HepG2 (cell line): ENCODE measurements around the gene NRIP2. TPM values are rescaled to one million over a fixed set of nuclear protein-coding genes. Genes with fewer than 3 reads are reported as not detected.

ENCODE experiments used
- ARNT ChIP-seq: fragments of 450-650 bp; IDR thresholded peaks from 2 replicates; pipeline ENCODE4 v1.6.1; 2017
- CREM ChIP-seq, 2 experiments: sonication (generic) in 1 of 2; formaldehyde crosslinking in 1 of 2; IDR thresholded peaks; 2 replicates each; pipeline versions ENCODE4 v1.4.0 to v1.6.1; 2016 to 2020; ENCODE audit warnings: antibody characterized with exemption in 1 of 2, mild to moderate bottlenecking in 1 of 2, missing genetic modification reagents in 1 of 2
- HNRNPK ChIP-seq: fragments of 200-400 bp; formaldehyde crosslinking; IDR thresholded peaks from 2 replicates; pipeline ENCODE4 v1.6.1; 2018; ENCODE audit warnings: low read length, low read depth, moderate library complexity, mild to moderate bottlenecking; ENCODE audit not compliant: poor library complexity, severe bottlenecking
- KLF13 ChIP-seq: sonication (generic); formaldehyde crosslinking; IDR thresholded peaks from 2 replicates; pipeline ENCODE4 v1.4.0; 2020; ENCODE audit warnings: mild to moderate bottlenecking, missing genetic modification reagents
- MBNL3 ChIP-seq: fragments of 250-450 bp; sonication (Bioruptor Pico); conservative IDR thresholded peaks from 2 replicates; pipeline ENCODE4 v1.8.0; 2022; ENCODE audit warnings: mild to moderate bottlenecking, inconsistent platforms
- MIER3 ChIP-seq: IDR thresholded peaks from 2 replicates; pipeline ENCODE4 v1.6.1; 2016; ENCODE audit warnings: missing compliant biosample characterization, borderline replicate concordance
- NFE2 ChIP-seq: sonication (generic); formaldehyde crosslinking; IDR thresholded peaks from 2 replicates; pipeline ENCODE4 v1.4.0; 2020; ENCODE audit warnings: missing genetic modification reagents
- NFYC ChIP-seq: IDR thresholded peaks from 2 replicates; pipeline ENCODE4 v1.6.1; 2016; ENCODE audit warnings: missing genetic modification reagents, missing compliant biosample characterization
- ZNF3 ChIP-seq: IDR thresholded peaks from 2 replicates; pipeline ENCODE4 v1.7.0; 2017; ENCODE audit warnings: inconsistent platforms
- ZNF329 ChIP-seq: sonication (generic); formaldehyde crosslinking; IDR thresholded peaks from 2 replicates; pipeline ENCODE4 v1.9.0; 2021; ENCODE audit warnings: low read depth, mild to moderate bottlenecking, missing genetic modification reagents
- ZNF558 ChIP-seq: sonication (generic); formaldehyde crosslinking; IDR thresholded peaks from 2 replicates; pipeline ENCODE4 v1.9.0; 2022; ENCODE audit warnings: mild to moderate bottlenecking, missing genetic modification reagents, borderline replicate concordance
- ZNF614 ChIP-seq: IDR thresholded peaks from 2 replicates; pipeline ENCODE4 v1.6.1; 2018; ENCODE audit warnings: missing biosample characterization, missing genetic modification reagents, inconsistent platforms, borderline replicate concordance
- ZNF747 ChIP-seq: sonication (generic); formaldehyde crosslinking; IDR thresholded peaks from 2 replicates; pipeline ENCODE4 v1.8.1; 2023; ENCODE audit warnings: missing genetic modification reagents, mild to moderate bottlenecking, borderline replicate concordance
- ZNF883 ChIP-seq: sonication (generic); formaldehyde crosslinking; IDR thresholded peaks from 2 replicates; pipeline ENCODE4 v1.5.1; 2020; ENCODE audit warnings: mild to moderate bottlenecking, missing genetic modification reagents; ENCODE audit errors: not compliant biosample characterization
- polyA plus RNA-seq, 8 experiments: library from polyadenylated mRNA; depleted of rRNA in 3 of 8; stranded (reverse) in 7 of 8; unstranded in 1 of 8; fragments of >200 nt; fragmentation: Illumina TruSeq in 4 of 8; extraction: Trizol in 4 of 8; gene quantifications; 2 replicates each; pipeline versions ENCODE4 v1.2.1 to v1.2.3, GENCODE V29; 2011 to 2016; ENCODE audit warnings: low read depth in 4 of 8, missing spikeins in 1 of 8, mixed read lengths in 1 of 8; ENCODE audit not compliant: insufficient read depth in 1 of 8
- total RNA-seq, 5 experiments: library from RNA; depleted of rRNA; stranded (reverse); fragments of >200 nt; fragmentation: Illumina TruSeq; extraction: Trizol; gene quantifications; 2 replicates each; pipeline ENCODE4 v1.2.3, GENCODE V29; 2016; ENCODE audit warnings: low read depth in 1 of 5
- TF ChIP-seq, protein P1 (sequence below): sonication (generic); formaldehyde crosslinking; IDR thresholded peaks from 2 replicates; pipeline ENCODE4 v1.8.1; 2023; ENCODE audit warnings: missing genetic modification reagents, mild to moderate bottlenecking, borderline replicate concordance
- TF ChIP-seq, protein P2 (sequence below): sonication (generic); formaldehyde crosslinking; conservative IDR thresholded peaks from 2 replicates; pipeline ENCODE4 v1.8.0; 2022; ENCODE audit warnings: mild to moderate bottlenecking, moderate library complexity, missing genetic modification reagents
- TF ChIP-seq, protein P3 (sequence below): sonication (generic); formaldehyde crosslinking; IDR thresholded peaks from 2 replicates; pipeline ENCODE4 v1.4.0; 2020; ENCODE audit warnings: missing genetic modification reagents
- TF ChIP-seq, protein P4 (sequence below): sonication (generic); formaldehyde crosslinking; IDR thresholded peaks from 2 replicates; pipeline ENCODE4 v1.8.0; 2022; ENCODE audit warnings: mild to moderate bottlenecking, missing genetic modification reagents; ENCODE audit not compliant: insufficient replicate concordance
- TF ChIP-seq, protein P5 (sequence below): sonication (generic); formaldehyde crosslinking; conservative IDR thresholded peaks from 2 replicates; pipeline ENCODE4 v1.8.0; 2022; ENCODE audit warnings: low read depth, missing genetic modification reagents

NRIP2 gene
- total and polyA plus RNA-seq, 2 of the 13 experiments (the other 11 are each of a cell fraction or from before 2014, with no cell fraction given), result not detected

DNA sequence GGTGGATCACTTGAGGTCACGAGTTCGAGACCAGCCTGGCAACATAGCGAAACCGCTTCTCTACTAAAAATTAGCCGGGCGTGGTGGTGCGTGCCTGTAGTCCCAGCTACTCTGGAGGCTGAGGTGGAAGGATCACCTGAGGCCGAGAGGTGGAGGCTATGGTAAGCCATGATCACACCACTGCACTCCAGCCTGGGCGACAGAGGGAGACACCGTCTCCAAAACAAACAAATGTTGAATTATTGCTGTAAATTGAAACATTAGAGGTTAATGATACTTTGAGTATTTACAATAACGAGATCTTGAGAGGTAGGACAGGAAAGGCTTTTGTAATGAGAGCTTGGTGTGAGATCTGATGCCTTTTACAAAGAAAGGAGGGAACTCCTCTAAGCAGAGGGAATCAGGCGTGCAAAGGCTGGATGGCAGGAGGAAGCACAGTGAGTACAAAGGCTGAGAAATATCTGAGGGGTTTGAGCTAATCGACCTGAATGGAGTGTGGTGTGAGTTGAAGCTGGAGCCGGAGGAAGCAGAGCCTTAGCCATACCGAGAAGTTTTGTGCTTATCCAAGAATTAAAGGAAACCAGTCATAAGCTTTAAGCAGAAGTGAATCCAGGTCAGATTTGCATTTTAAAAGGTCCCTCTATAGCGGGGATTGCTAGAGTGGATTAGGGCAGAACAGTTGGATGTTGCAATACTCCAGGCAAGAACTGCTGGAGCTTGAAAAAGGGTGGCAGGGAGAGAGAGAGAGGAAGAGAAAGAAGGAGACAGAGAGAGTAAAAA is 43.3 kb upstream of the NRIP2 start (continued):
- TF ChIP-seq ZNF747 (CRISPR knock-in tag), result no peak
- TF ChIP-seq ZNF883, result no peak
- no peak for TF ChIP-seq KLF13 (CRISPR knock-in tag)
- TF ChIP-seq, protein P1, sequence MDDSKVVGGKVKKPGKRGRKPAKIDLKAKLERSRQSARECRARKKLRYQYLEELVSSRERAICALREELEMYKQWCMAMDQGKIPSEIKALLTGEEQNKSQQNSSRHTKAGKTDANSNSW (CRISPR knock-in tag), result no peak
- no peak for TF ChIP-seq ZNF329 (CRISPR knock-in tag)
- TF ChIP-seq ZNF558 (CRISPR knock-in tag), result no peak
- TF ChIP-seq ZNF3 (CRISPR knock-in tag), result no peak
- TF ChIP-seq MBNL3 (CRISPR knock-in tag), result no peak
- TF ChIP-seq CREM (IDR thresholded peaks at IDR 0.05), result no peak
- no peak for TF ChIP-seq CREM (CRISPR knock-in tag; IDR thresholded peaks at IDR 0.05)
- TF ChIP-seq, protein P2, sequence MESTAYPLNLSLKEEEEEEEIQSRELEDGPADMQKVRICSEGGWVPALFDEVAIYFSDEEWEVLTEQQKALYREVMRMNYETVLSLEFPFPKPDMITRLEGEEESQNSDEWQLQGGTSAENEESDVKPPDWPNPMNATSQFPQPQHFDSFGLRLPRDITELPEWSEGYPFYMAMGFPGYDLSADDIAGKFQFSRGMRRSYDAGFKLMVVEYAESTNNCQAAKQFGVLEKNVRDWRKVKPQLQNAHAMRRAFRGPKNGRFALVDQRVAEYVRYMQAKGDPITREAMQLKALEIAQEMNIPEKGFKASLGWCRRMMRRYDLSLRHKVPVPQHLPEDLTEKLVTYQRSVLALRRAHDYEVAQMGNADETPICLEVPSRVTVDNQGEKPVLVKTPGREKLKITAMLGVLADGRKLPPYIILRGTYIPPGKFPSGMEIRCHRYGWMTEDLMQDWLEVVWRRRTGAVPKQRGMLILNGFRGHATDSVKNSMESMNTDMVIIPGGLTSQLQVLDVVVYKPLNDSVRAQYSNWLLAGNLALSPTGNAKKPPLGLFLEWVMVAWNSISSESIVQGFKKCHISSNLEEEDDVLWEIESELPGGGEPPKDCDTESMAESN (CRISPR knock-in tag), result no peak
- TF ChIP-seq NFYC (CRISPR knock-in tag), result no peak
- TF ChIP-seq ZNF614 (CRISPR knock-in tag), result no peak
- no peak for TF ChIP-seq HNRNPK
- no peak for TF ChIP-seq ARNT
- TF ChIP-seq MIER3 (CRISPR knock-in tag), result no peak
- no peak for TF ChIP-seq NFE2
- TF ChIP-seq, protein P3, sequence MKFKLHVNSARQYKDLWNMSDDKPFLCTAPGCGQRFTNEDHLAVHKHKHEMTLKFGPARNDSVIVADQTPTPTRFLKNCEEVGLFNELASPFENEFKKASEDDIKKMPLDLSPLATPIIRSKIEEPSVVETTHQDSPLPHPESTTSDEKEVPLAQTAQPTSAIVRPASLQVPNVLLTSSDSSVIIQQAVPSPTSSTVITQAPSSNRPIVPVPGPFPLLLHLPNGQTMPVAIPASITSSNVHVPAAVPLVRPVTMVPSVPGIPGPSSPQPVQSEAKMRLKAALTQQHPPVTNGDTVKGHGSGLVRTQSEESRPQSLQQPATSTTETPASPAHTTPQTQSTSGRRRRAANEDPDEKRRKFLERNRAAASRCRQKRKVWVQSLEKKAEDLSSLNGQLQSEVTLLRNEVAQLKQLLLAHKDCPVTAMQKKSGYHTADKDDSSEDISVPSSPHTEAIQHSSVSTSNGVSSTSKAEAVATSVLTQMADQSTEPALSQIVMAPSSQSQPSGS (CRISPR knock-in tag), result no peak
- TF ChIP-seq, protein P4, sequence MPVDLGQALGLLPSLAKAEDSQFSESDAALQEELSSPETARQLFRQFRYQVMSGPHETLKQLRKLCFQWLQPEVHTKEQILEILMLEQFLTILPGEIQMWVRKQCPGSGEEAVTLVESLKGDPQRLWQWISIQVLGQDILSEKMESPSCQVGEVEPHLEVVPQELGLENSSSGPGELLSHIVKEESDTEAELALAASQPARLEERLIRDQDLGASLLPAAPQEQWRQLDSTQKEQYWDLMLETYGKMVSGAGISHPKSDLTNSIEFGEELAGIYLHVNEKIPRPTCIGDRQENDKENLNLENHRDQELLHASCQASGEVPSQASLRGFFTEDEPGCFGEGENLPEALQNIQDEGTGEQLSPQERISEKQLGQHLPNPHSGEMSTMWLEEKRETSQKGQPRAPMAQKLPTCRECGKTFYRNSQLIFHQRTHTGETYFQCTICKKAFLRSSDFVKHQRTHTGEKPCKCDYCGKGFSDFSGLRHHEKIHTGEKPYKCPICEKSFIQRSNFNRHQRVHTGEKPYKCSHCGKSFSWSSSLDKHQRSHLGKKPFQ (CRISPR knock-in tag), result no peak
- TF ChIP-seq, protein P5, sequence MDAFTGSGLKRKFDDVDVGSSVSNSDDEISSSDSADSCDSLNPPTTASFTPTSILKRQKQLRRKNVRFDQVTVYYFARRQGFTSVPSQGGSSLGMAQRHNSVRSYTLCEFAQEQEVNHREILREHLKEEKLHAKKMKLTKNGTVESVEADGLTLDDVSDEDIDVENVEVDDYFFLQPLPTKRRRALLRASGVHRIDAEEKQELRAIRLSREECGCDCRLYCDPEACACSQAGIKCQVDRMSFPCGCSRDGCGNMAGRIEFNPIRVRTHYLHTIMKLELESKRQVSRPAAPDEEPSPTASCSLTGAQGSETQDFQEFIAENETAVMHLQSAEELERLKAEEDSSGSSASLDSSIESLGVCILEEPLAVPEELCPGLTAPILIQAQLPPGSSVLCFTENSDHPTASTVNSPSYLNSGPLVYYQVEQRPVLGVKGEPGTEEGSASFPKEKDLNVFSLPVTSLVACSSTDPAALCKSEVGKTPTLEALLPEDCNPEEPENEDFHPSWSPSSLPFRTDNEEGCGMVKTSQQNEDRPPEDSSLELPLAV (CRISPR knock-in tag), result no peak
